Measurements from ENCODE around the gene SGPP2. TPM values are rescaled to one million over a fixed set of nuclear protein-coding genes. Genes with fewer than 3 reads are reported as not detected.

SGPP2 gene
- total RNA-seq, 1 donor from 2014 or later, result not detected

- H3K27me3 Mint-ChIP-seq (ENCODE audit: low read depth), result no peaks in the 10 kb centered on the region
- DNase-seq (ENCODE audit: low read depth, low spot score), result no peak
Observed at GRCh38 chr2:222447131-222447530, 22.8 kb downstream of the SGPP2 start.

GRCh38 chr2:222448748-222449181 is 24.4 kb downstream of the SGPP2 start:
- no peaks in the 10 kb centered on the region for H3K9me3 Mint-ChIP-seq
- no peak for DNase-seq (ENCODE audit: low read depth, low spot score)
- no peak for TF ChIP-seq CTCF (conservative IDR thresholded peaks at IDR 0.05)
- H3K27ac Mint-ChIP-seq (ENCODE audit: unreplicated experiment), result no peak overlapping the region
- H3K4me1 Mint-ChIP-seq, result no peaks in the 10 kb centered on the region
- no peaks in the 10 kb centered on the region for H3K36me3 Mint-ChIP-seq (ENCODE audit: low read depth)
- no peak overlapping the region for H3K4me3 Mint-ChIP-seq
- no peaks in the 10 kb centered on the region for H3K27me3 Mint-ChIP-seq (ENCODE audit: low read depth)

More at GRCh38 chr2:222447131-222447530, 22.8 kb downstream of the SGPP2 start:
- H3K36me3 Mint-ChIP-seq (ENCODE audit: low read depth), result no peaks in the 10 kb centered on the region
- peaks cover 3% of the 10 kb centered on the region for H3K9me3 Mint-ChIP-seq
- no peaks in the 10 kb centered on the region for H3K4me1 Mint-ChIP-seq
- TF ChIP-seq CTCF (conservative IDR thresholded peaks at IDR 0.05), result no peak
- no peak overlapping the region for H3K27ac Mint-ChIP-seq (ENCODE audit: unreplicated experiment)
- H3K4me3 Mint-ChIP-seq, result no peak overlapping the region

- no peak for DNase-seq (ENCODE audit: low read depth, low spot score)
- no peak overlapping the region for H3K27ac Mint-ChIP-seq (ENCODE audit: unreplicated experiment)
- no peaks in the 10 kb centered on the region for H3K36me3 Mint-ChIP-seq (ENCODE audit: low read depth)
- H3K9me3 Mint-ChIP-seq, result no peaks in the 10 kb centered on the region
- H3K4me1 Mint-ChIP-seq, result no peaks in the 10 kb centered on the region
- no peak overlapping the region for H3K4me3 Mint-ChIP-seq
- no peaks in the 10 kb centered on the region for H3K27me3 Mint-ChIP-seq (ENCODE audit: low read depth)
- no peak for TF ChIP-seq CTCF (conservative IDR thresholded peaks at IDR 0.05)
Observed at GRCh38 chr2:222450021-222450420, 25.7 kb downstream of the SGPP2 start.

- no peaks in the 10 kb centered on the region for H3K9me3 Mint-ChIP-seq
- no peak for TF ChIP-seq CTCF (conservative IDR thresholded peaks at IDR 0.05)
- H3K27ac Mint-ChIP-seq (ENCODE audit: unreplicated experiment), result no peak overlapping the region
- no peaks in the 10 kb centered on the region for H3K36me3 Mint-ChIP-seq (ENCODE audit: low read depth)
- H3K4me1 Mint-ChIP-seq, result no peaks in the 10 kb centered on the region
- H3K4me3 Mint-ChIP-seq, result no peak overlapping the region
- no peak for DNase-seq (ENCODE audit: low read depth, low spot score)
- H3K27me3 Mint-ChIP-seq (ENCODE audit: low read depth), result no peaks in the 10 kb centered on the region
Observed at GRCh38 chr2:222451224-222451674, 26.9 kb downstream of the SGPP2 start.

GRCh38 chr2:222452422-222452950 is 28.1 kb downstream of the SGPP2 start:
- no peak overlapping the region for H3K27ac Mint-ChIP-seq (ENCODE audit: unreplicated experiment)
- H3K4me3 Mint-ChIP-seq, result no peak overlapping the region
- H3K9me3 Mint-ChIP-seq, result no peaks in the 10 kb centered on the region
- no peaks in the 10 kb centered on the region for H3K4me1 Mint-ChIP-seq
- DNase-seq (ENCODE audit: low read depth, low spot score), result no peak
- no peak for TF ChIP-seq CTCF (conservative IDR thresholded peaks at IDR 0.05)
- H3K36me3 Mint-ChIP-seq (ENCODE audit: low read depth), result no peaks in the 10 kb centered on the region
- no peaks in the 10 kb centered on the region for H3K27me3 Mint-ChIP-seq (ENCODE audit: low read depth)
